NAMALWA (cell line): ENCODE measurements around the gene DSG2.
"Not testable (repeated sequence)": the region's sequence is repeated elsewhere in the genome, so short reads cannot be mapped to it uniquely, and the experiment has no call there.

Experiments
- DNase-seq: peaks from one replicate; pipeline ENCODE4 v3.0.0-alpha.2; 2015; ENCODE audit warnings: low spot score

Gene DSG2

GRCh38 chr18:31497836-31498573 is at the start of gene DSG2:
TSS of gene DSG2 (plus strand) at chr18:31498177. CDS start at chr18:31498252, 75 bp downstream.
- no peak for DNase-seq

GRCh38 chr18:31450409-31450808 is 47.6 kb upstream of the DSG2 start:
- DNase-seq: no peak

DNA sequence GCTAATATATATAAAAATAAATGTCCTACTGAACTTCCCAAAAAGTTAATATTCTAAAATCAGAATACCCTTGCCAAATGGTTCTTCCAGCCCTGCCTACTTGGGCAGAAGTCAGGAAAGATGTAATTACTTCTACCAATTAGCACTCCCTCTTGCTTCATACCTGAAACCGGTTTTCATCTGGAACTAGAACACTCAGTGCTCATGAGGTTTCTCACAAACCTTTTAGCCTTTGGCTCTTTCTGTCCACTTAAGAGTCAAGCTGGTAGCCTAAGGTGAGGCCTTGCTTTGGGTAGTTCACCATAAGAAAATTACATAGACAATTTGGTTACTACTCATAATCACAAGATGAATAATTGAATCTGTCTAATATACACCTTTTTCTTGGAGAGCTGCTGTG is 46.4 kb upstream of the DSG2 start:
- DNase-seq: no peak

DNA sequence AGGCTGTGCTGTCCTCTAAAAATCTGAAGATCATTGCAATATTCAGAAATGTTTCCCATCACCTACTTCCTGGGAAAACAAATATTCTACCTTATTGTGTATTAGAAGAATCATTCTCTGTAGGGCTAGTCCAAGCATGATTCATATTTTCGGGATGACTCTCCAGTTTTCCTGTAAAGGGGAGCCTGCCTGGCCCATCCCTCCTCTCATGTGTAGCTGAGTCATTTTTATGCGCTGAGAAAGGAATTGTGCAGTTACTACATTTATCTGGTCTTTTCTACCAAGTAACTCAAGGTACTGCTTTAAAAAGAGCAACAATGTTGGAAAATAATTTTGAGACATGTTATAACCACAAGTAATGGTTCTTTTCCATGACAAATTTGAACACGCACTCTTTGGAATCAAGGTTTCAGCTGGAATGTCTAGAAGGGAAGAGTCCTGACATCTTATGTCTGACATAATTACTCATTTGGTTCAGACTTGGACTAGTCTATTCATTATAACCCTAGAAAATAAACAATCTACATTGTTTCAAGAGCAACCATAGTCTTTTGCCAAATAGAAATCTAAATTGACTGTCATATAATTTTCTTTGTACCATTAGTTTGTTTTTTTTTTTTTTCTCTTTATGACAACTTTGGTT is 43.8 kb upstream of the DSG2 start:
- DNase-seq: no peak

- DNase-seq: no peak
Measured at GRCh38 chr18:31469629-31470028, 28.3 kb upstream of the DSG2 start.

DNA sequence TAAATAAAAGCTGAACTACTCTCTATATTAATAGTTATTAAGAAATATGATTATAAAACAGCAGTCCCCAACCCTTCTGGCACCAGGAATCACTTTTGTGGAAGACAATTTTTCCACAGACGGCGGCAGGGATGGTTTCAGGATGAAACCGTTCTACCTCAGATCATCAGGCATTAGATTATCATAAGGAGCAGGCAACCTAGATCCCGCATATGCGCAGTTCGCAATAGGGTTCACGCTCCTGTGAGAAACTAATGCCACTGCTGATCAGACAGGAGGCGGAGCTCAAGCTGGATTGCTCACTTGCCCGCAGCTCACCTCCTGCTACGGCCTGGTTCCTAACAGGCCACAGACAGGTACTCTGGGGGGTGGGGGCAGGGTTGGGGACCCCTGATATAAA is 19.3 kb upstream of the DSG2 start:
- no peak for DNase-seq

DNA sequence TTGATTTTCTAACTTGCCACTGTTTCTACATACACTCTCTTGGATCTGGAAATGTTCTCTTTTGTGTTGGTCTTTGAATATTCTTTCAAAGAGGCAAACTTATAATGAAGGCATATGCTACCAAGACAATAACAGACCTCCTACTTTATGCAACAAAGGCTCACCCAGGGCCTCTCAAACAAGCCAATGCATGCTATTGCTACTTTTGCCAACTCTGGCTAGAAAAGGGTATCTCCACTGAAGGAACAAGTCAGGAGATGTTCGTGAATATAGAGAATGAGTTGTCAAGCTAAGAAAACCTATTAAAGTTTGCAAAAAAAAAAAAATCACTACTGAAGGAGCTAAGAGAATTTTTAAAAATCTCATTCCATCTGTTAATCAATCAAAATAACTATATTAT is 15.9 kb upstream of the DSG2 start:
- no peak for DNase-seq

DNA sequence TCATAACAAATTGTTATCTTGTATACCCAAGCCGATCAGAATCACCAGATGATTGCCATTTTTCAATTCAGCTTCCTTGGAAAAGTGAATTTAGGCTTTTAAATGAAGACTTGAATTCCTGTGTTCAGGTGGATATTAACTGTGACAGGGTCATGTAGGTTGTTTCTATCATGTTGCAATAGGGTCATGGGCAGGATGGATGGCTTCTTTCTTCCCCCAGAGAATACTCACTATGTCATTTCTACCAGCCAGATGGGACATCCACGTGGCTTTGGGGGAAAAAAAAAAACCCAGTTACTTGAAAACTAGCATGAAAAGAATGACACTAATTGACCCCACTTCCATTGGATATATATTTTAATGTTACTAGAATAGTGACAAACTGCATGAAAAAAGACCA is 14.6 kb upstream of the DSG2 start:
- no peak for DNase-seq

DNA sequence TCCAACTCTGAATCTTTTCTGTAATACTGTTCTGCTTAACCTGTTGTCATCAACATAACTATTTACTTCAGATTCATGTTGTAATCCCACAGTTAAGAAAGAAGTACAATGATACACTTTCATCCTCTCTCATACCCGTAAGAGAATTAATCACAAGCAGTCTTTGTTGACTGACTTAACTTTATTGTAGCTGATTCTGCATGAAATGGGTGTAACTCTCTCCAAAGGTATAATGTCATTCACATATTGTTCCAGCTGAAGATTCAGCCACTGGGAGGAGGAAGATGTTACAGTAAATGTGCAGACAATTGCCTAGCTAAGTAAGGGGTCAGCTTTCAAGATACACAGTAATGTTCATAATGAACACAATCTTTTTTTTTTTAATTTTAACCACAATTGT is 13.5 kb upstream of the DSG2 start:
- DNase-seq: no peak

- DNase-seq: no peak
Measured at GRCh38 chr18:31486165-31486564, 11.8 kb upstream of the DSG2 start.

- no peak for DNase-seq
Measured at GRCh38 chr18:31487246-31488015, 10.5 kb upstream of the DSG2 start.

- no peak for DNase-seq
Measured at GRCh38 chr18:31489311-31489710, 8.7 kb upstream of the DSG2 start.

- DNase-seq: no peak
Measured at GRCh38 chr18:31490387-31490786, 7.6 kb upstream of the DSG2 start.

- DNase-seq: no peak
Measured at GRCh38 chr18:31490833-31491232, 7.1 kb upstream of the DSG2 start.

- DNase-seq: no peak
Measured at GRCh38 chr18:31491586-31491985, 6.4 kb upstream of the DSG2 start.

GRCh38 chr18:31492671-31493070 is 5.3 kb upstream of the DSG2 start:
- no peak for DNase-seq

- DNase-seq: no peak
Measured at GRCh38 chr18:31493171-31493570, 4.8 kb upstream of the DSG2 start.

DNA sequence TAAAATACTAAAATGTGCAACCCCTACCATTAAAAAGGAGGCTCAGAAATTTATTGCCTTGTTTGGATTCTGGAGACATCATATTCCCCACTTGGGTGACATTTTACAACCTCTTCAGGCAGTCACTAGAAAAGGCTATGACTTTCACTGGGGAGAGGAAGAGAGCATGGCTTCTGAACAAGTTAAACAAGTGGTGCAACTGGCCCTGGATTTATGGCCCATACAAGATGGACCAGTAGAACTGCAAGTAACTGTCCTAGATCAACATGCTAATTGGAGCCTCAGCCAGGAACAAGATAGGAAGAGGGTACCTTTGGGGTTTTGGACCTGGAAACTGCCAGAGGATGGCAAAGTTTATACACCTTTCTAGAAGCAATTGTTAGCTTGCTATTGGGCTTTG is 4.0 kb upstream of the DSG2 start:
- no peak for DNase-seq

- not testable (repeated sequence) for DNase-seq
Measured at GRCh38 chr18:31494705-31495244, 3.2 kb upstream of the DSG2 start.

- no peak for DNase-seq
Measured at GRCh38 chr18:31497404-31497835, 557 bp upstream of the DSG2 start.

DNA sequence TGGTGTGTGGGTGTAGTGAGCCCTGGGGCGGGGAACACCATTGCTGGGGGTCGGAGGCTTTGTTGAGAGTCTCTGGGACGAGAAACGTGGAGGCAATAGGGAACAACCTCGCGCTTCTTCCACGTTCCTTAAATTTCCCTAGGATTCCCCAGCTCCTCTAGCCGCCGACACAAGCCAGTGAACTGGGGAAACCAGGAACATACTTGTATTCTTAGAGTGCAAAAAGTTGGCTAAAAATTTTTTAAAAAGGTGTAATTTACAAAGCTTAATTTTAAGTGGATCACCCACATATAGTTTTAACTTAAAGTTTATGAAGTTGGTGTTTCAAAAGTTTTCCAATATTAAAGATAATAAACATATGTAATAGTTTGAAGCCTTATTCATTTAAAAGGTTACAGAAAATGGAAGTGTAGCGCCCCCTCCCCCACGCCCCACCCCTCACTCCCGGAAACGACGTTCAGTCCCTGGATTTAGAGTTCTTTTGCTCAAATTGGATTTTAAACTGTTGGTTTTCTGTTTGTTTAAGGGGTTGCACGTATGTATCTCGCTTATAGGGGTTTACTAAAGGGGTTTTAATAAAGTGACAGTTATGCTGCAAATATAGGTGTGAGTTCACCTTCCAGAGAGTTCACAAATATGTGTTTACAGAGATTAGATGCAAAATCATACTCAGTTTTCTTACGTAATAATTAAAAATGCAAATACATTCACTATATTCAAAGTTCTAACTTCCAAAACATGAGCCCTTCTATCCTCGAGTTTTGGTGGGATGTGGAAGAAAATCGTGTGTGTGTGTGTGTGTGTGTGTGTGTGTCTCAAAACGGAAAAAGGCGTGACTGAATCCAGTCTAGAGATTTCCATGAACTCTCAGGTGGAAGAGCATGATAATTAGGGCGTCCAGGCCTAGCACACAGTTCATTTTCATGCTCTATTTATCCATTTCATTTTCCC is 872 bp downstream of the DSG2 start:
- no peak for DNase-seq
